OCI-M2 (cell line): ENCODE measurements around the gene TMEM181.
"Not testable (repeated sequence)": the region's sequence is repeated elsewhere in the genome, so short reads cannot be mapped to it uniquely, and the experiment has no call there.

Experiments used
- DNase-seq: peaks from one replicate; lab custom pipeline; 2025; ENCODE audit not compliant: unreplicated experiment; lab: John Stamatoyannopoulos, UW

The TMEM181 gene

DNA sequence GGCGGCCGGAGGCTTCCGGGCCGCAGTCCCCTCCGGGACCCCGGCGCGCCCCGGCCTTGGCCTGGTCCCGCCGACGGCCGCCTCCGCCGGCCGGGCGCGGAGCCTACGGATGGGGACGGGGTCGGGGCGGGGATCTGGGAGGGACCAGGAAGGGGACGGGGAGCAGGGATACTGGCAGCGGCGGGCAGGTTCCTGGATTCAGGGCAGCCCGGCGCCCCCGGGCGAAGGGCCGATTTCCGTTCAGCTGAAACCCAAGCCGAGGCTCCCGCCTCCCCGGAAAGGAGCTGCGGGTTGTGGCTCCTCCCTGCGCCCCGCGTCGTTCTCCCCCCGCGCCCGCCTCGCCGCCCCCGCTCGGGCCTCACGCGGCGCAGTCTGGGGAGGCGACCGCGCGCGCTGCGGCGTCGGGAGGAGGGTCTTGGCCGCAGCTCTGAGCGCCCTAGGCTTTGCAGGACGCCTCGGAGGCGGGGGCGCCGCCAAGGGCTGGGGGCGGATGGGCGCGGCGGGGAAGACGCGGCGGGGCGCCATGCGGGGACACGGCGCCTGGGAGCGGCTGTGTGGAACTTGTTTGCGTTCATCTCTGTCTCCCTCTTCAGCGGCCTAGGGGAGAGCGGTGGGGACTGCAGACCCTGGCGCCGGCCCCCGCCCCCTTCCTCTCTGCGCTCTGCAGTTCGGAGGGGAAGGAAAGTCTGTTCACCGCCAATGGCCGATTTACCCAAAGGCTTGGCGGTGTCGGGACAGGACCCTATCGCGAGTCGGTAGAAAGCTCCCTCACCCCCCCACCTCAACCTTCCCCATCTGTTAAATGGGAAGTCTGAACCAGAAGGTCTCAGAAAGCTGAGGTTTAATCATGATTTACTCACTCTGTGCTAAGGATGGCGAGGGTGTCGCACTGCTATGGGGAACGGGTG is 22.7 kb upstream of the TMEM181 start:
- DNase-seq: no peak

DNA sequence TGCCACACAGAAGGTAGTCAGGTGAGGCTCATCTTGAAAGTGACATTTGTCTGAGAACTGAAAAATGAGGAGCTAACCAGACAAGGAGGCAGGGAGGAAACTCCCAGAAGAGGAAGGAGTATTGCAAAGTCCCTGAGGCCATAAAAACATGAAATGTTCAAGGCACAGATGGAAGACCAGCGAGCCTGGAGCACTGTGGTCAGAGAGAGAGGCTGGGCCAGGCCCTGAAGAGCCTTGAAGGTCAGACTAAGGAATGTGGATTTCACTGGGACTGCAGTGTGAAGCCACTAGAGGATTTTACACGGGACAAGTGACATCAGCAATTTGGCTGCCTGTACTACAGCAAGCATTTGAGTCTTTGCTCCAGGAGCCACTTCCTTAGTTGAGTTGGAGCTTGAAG is 21.1 kb upstream of the TMEM181 start:
- no peak for DNase-seq

DNA sequence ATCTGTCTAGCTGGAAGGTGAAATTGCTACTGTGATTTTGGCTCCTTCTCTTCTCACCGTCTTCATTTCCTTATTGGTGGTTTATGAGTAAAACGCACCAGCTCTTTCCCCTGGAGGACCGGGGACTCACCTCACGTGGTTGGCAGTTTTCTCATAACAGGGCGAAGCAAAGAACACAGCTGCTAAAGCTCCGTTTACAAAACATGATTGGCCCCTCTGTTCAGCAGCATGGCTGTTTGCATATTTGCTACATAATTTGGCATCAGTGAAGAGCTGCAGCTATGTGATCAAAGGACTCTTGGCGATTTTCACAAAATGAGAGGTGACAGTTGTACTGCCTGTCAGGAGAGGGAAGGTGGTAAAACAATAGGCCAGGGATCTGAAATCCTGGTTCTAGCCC is 20.5 kb upstream of the TMEM181 start:
- no peak for DNase-seq

DNA sequence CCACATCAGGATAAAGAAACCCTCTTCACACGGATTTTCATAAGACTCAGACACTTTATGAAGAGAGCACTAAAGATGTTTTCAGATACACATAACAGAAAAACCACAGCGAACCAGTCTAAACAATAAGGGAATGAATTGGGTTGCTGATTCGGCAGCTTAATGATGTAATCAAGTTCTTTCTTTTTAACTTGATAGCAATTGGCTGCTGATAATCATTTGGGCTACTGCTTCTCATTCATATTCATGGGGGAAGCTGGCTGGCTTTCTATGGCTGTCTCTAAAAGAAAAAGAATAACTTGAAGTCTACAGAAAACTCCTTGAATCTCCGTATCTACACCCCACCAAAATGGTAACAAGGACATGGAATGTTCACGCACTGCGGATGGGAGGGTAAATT is 20.0 kb upstream of the TMEM181 start:
- no peak for DNase-seq

DNA sequence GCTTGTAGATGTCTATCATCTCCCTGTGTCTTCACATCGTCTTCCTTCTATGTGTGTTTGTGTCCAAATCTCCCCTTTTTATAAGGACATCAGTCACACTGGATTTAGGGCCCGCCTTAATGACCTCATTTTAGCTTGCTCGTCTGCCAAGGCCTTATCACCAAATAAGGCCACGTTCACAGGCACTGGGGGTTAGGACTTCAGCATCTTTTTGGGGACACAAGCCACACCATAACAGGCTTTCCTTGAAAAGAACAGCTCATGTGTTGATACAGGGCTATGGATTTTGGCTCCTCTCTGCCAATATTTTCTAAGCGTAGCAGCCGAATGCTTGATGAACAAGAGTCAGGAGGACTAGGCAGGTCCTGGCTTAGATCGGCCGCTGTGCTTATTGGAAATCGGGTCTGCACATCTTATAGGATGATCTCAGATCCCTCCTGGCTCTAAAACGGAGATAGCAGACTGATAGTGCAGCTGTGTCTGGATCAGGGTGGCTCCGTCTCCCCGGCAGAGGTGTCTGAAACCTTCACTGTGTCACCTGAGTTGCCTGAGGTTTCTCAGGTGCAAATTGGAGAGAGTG is 16.2 kb upstream of the TMEM181 start:
- no peak for DNase-seq

DNA sequence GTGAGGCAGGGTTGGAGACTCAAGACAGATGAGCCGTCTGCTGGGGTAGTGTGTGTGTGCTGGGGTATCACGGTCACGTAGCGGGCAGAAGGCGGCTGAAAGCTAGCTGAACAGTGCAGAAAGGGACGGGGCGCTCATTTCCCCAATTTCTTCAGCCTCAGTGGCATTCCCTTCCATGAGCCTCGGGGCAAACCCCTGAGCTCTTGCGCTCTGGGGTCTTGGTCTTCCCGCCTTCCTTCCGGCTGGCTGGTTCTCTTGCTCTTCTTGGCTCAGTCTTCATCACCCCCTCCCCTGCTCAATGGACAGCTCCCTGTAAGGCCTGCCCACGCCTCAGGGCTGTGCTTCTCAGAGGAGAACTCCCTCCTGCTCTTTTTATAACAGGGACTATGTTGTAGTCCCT is 15.5 kb upstream of the TMEM181 start:
- no peak for DNase-seq

DNA sequence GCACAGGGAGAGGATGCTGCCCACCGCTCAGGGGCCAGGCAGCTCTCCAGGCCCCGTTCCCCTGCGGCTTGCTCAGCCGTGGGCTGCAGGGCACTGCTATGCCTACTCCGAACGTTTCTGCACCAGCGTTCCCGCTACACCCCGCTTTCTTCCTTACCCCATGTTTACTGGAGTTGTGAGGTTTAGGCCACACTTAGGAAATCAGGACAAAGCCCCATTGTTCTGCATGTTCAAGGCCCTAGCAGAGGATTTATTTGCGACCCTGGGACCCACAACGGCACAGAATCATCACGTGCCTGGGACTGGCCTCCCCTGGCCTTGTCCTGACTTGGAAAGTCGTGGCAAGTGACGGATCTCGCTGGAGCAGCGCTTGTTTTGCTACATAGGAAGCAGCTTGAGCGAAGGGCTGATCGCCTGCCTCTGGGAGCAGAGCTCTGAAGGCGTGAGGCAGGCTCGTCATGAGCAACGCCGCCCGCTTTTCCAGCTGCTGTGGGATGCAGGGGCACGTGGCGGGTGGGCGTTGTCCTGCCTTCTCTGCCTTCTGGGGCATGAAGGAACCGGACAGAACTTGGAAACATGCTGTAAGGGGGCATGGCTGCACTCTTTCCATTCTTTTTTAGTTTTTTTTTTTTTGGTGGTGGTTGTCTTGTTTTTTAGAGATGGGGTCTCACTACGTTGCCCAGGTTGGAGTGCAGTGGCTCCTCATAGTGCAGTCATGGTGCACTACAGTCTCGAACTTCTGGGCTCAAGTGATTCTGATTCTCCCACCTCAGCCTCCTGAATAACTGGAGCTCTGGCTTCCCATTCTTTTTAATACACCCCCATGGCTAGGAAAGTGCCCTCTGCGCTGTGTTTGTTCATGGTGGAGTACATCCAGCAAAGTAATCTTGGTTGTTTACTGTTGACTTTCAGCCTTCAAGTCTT is 14.6 kb upstream of the TMEM181 start:
- DNase-seq: no peak

DNA sequence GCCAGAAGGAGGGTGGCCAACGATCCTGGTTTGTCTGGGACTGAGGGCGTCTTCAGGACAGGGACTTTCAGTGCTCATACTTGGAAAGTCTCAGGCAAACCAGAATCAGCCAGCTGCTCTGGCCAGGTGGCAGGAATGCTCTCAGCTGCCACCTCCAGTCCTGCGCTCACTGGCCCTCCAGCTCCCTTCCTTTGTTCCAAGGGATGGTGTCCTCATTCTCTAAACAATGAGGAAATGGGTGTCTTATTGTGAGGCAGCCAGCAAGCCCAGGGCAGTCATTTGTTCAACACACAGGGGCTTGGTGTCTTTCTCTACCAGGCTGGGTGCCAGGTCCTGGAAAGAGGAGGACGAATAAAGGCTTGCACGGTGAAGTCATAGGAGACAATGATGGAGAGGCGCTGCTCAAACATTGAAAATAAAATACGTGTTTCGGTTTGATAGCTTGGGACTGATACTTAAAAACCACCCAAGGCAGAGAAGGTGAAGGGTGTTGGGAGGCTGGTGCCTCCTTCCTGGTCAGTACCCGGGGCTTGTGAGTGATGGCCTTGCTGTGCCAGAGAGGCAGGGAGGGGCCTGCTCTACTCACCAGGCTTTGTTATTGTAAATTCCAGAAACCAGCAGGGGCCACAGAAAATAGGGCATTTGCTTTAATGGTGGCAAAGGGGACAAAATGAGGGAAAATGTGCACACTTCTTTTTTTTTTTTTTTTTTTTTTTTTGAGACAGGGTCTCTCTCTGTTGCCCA is 11.3 kb upstream of the TMEM181 start:
- DNase-seq: no peak

DNA sequence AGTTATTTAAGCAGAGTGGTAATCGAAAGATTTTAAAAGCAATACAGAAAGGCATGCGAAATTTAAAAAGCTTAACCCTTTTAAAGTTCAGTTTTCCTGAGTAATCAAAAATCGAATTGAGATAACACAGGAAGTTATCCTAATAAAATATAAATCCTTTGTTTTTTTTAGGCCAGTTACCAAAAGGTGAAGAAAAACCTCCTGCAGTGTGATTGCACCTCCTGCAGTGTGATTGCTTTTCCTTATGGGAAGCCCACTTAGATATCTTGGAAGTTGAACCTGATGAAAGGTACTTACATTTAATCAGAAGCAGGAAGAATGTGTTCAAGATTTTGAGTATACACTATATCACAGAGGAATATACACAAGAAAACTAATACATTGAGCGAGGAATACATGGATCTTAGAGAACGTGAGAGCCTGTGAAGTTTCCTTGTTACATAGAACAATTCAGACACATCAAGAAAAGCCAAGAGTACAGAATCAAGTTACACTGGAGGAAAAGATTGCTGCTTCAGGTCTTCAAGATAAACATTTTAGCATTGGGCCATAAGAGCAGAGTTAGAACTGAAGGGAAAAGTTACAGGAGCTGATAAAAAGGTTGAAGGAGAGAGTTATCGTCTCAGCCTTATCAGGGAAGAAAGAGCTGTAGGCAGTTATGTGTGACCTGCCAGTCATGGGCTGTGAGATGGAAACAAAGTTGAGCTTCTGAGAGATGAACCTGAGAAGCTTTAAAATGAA is 7.7 kb upstream of the TMEM181 start:
- peak; percentile 43 for DNase-seq

DNA sequence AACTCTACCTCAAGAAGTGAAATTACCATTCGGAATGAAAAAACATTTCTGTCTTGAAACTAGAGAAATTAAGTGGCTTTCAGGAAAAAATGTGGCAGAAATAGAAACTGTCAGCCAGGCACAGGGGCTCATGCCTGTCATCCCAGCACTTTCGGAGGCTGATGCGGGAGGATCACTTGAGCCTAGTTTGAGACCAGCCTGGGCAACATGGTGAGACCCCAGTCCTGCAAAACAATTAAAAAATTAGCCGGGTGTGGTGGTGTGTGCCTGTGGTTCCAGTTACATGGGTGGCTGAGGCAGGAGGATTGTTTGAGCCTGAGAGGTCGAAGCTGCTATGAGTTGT is 7.1 kb upstream of the TMEM181 start:
- DNase-seq: no peak

DNA sequence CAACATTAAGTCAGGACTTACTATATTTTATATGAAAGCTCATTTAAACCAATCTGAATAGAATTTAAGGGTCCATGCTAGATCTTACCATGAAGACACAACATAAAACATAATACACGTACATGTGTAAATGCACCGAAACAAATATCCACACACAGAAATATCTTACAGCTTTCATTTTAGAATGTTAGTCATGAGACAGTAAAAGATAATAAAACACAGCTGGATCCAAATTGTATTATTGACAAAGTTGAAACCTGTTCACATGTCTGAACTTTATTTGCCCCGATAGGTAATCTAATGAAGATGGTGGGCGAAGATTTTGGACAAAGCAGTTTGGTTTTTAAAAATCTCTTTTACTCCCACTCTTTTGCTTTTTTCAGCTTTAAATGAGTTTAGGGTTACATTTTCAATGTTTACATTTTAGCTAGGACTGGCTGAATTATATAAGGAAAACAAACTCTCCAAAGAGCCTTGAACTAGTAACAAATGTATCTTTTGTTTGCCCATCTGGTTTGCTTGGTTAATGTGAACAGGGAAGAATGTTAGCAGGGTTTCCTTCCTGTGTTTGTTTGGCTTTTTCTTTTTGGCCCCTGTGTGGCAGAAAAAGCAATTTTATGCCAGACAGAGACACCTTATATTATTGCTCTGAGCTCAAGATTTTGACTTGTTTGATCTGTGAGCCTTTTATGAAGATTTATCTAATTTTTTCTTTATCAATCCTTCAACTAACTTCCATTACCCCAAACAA is 5.1 kb upstream of the TMEM181 start:
- no peak for DNase-seq

DNA sequence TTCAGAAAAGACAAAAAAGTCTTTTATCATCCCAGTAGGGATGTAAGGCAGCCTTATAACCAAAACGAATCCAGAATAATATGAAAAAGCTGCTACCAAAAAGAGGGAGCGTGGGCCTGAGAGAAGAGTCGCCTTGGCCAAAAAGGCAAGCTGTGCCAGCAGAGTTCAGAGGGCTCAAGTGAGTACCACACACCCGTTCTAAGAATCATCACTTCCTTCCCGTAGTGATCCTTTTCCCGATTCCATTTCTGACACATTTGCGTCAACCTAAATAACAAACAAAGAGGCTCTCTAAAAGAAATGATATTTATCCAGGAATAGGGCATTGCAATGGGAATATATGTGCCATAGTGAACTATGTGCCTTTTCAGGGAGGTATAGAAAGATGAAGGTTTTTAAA is 3.8 kb upstream of the TMEM181 start:
- DNase-seq: no peak

DNA sequence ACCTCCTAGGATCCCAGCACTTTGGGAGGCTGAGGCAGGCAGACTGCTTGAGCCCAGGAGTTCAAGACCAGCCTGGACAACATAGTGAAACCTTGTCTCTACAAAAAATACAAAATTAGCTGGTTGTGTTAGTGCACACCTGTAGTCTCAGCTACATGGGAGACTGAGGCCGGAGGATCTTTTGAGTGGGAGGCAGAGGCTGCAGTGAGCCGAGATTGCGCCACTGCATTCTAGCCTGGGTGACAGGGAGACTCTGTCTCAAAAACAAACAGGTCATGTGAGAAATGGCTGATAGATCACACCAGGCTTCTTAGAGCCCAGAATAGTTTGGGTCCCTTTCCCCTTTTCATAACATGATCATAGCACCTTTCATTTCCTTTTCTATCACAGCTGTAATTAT is 2.8 kb upstream of the TMEM181 start:
- DNase-seq: not testable (repeated sequence)

DNA sequence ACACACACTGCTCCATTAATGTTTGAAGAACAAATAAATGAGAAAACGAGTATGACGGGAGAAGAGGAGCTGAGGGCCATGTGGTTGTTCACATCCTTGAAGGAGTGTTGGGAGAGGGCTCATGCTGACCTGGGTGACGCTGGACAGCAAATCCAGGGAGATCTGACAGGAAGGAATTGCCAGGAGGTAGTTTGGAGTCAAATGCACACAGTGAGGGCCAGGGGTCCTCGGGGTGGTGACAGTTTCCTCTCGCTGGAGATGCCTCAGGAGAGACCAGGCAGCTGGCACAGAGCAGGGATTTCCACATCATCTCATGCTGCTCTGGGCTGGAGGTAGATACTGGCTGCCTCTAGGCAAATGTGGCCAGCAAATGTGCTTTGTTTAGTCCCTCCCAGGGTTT is 2.0 kb upstream of the TMEM181 start:
- DNase-seq: no peak

DNA sequence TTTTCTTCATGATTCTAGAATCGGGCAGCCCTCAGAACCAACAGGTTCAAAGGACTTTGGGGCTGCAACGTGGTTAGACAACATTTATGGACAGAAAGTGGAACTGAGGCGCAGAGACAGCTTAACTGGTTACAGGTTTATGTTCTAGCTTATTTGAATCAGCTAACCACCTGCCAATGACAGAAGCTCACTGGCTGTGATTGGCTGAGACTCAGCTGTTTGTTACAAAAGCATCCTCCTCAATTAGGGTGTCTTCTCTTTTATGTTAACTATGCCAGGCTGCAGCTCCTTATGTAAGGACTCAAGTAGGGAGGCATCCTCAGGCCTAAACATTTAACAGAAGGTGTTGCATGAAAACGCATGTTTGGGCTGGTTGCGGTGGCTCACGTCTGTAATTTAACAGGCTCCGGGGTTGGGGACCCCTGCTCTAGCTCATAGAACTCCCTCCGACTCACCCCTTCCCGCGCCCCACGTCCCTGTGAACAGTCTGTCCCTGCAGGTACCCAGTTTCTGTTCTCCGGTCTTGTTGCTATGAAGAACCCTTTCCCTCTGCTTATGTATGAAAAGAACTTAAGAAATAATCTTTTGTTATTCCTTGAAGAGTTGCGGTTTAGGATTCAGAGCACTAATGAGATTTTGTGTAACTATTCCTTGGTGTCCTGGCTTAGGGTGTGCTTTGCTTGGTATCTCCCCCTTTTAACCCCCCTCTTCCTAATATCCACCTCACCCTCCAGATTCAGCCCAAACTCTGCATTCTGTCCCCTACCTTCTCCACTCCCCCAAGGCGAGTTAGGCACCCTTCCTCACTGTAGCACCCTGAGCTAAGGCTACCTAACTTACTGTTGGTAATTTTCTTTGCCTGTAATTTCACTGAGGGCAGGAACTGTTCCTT is 1.2 kb upstream of the TMEM181 start:
- no peak for DNase-seq

DNA sequence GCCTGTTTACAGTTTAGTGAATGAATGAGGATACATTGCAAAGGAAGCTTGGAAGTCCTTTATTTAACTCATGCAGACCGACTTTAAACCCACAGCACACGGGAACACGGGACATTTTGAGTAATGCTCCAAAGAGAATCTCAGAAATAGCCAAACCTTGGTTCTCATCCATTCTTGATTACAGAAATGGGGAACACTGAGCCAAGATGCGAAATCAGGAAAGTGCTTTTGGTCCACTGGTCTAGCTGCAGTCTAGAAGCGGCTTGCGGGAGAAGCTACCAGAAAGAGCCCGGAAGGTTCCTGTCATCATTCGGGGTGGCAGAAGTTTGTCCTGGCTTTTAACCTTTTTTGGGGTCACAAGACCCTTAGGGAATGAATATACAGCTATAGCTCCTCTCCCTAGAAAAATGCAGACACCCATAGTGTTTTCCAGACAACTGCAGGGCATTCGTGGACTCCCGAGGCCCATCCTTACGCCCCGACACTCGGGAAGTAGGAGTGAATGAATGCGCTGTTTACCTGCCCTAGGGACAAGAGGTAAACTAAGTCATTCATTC is 475 bp upstream of the TMEM181 start:
- DNase-seq: no peak

DNA sequence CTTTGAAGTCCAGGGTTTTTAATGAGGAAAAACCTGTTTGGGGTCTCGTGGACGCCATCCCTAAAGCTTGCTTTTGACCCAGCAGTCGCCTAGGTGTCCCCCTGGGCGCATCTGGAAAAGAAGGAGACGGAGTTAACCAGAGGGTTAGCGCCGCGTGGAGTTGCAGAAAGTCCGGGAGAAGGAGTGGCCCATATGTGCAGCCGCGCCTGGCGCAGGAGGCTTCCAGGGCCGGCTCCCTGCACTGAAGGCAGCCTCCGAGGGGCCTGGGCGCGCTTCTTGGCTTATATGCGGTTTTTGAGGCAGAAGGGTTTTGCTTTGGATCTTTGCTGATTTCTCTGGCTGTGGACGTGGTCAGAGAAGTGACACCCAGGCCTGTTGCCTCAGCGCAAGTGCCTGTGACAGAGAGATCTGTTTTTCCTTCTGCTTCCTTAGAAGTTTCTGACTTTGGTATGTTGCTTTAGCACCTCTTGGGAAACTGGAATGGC is 987 bp downstream of the TMEM181 start:
- DNase-seq: no peak

DNA sequence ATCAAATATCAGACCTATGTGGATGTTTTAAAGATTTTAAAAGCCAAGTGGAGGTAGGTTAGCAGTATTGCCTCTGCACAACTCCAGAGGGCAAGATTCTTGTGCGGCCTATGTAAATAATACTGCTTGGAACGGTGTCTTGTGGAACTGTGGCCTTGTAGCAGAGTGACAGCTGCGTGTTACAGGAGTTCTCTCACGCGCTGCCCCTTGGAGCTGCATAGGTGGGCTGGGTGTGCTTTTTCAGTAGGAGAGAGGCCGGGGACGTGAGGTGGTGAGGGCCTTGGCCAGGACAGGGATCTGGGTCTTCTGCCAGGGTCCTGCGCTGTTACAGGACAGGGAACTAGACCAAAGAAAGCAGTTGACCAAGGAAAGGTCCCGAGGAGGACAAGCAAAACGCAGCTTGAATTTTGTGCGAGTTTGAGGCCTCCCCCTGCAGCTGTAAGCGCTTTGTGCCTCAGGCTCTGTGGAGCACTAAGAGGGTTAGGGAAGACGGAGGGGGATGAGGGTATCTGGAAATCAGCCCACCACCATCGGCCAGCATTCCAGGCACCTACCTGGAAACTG is 1.5 kb downstream of the TMEM181 start:
- no peak for DNase-seq
